Measurements from ENCODE around the gene CALML5.
"Not testable (repeated sequence)": the region's sequence is repeated elsewhere in the genome, so short reads cannot be mapped to it uniquely, and the experiment has no call there.

CALML5 gene

GRCh38 chr10:5480162-5480941 lies 19.0 kb downstream of the CALML5 start:
- WGBS, 2 experiments (ENCODE audit: insufficient coverage in 2 of 2), result 90 to 91% methylated on average over 16 to 20 of the region's 21 CpGs
- Histone ChIP-seq H3K4me3 (ENCODE audit: extremely low read depth, insufficient read depth, low read length, poor library complexity, severe bottlenecking) (no peak overlapping the region), H3K4me1 (ENCODE audit: control insufficient read depth, insufficient read depth, low read length, poor library complexity, severe bottlenecking) (no peaks in the 10 kb centered on the region), H3K36me3 (ENCODE audit: control insufficient read depth, insufficient read depth, low read length) (no peaks in the 10 kb centered on the region), H3K27ac (ENCODE audit: low read depth, low read length, severe bottlenecking) (no peak overlapping the region), H3K9me3 (ENCODE audit: control insufficient read depth, low read length) (no peaks in the 10 kb centered on the region)

GRCh38 chr10:5479481-5480161 lies 19.7 kb downstream of the CALML5 start:
- H3K9me3 ChIP-seq (ENCODE audit: control insufficient read depth, low read length), result no peaks in the 10 kb centered on the region
- no peaks in the 10 kb centered on the region for H3K36me3 ChIP-seq (ENCODE audit: control insufficient read depth, insufficient read depth, low read length)
- no peak overlapping the region for H3K27ac ChIP-seq (ENCODE audit: low read depth, low read length, severe bottlenecking)
- no peaks in the 10 kb centered on the region for H3K4me1 ChIP-seq (ENCODE audit: control insufficient read depth, insufficient read depth, low read length, poor library complexity, severe bottlenecking)
- 75 to 88% methylated on average over 6 to 12 of the region's 14 CpGs for WGBS, 2 experiments (ENCODE audit: insufficient coverage in 2 of 2)
- H3K4me3 ChIP-seq (ENCODE audit: extremely low read depth, insufficient read depth, low read length, poor library complexity, severe bottlenecking), result no peak overlapping the region

GRCh38 chr10:5478694-5479305 lies 20.6 kb downstream of the CALML5 start:
- Histone ChIP-seq H3K4me3 (ENCODE audit: extremely low read depth, insufficient read depth, low read length, poor library complexity, severe bottlenecking) (no peak overlapping the region), H3K36me3 (ENCODE audit: control insufficient read depth, insufficient read depth, low read length) (no peaks in the 10 kb centered on the region), H3K9me3 (ENCODE audit: control insufficient read depth, low read length) (no peaks in the 10 kb centered on the region), H3K27ac (ENCODE audit: low read depth, low read length, severe bottlenecking) (no peak overlapping the region), H3K4me1 (ENCODE audit: control insufficient read depth, insufficient read depth, low read length, poor library complexity, severe bottlenecking) (no peaks in the 10 kb centered on the region)
- 86 to 90% methylated on average over 14 to 16 of the region's 18 CpGs for WGBS, 2 experiments (ENCODE audit: insufficient coverage in 2 of 2)

- WGBS, 2 experiments (ENCODE audit: insufficient coverage in 2 of 2), result 97 to 98% methylated on average over 9 to 10 of the region's 11 CpGs
- H3K4me3 ChIP-seq (ENCODE audit: extremely low read depth, insufficient read depth, low read length, poor library complexity, severe bottlenecking), result no peak overlapping the region
- no peaks in the 10 kb centered on the region for H3K9me3 ChIP-seq (ENCODE audit: control insufficient read depth, low read length)
- no peaks in the 10 kb centered on the region for H3K36me3 ChIP-seq (ENCODE audit: control insufficient read depth, insufficient read depth, low read length)
- no peaks in the 10 kb centered on the region for H3K4me1 ChIP-seq (ENCODE audit: control insufficient read depth, insufficient read depth, low read length, poor library complexity, severe bottlenecking)
- no peak overlapping the region for H3K27ac ChIP-seq (ENCODE audit: low read depth, low read length, severe bottlenecking)
Measured at GRCh38 chr10:5477948-5478693, 21.2 kb downstream of the CALML5 start.

GRCh38 chr10:5476918-5477525 lies 22.3 kb downstream of the CALML5 start:
- WGBS, 2 experiments (ENCODE audit: insufficient coverage in 2 of 2), result 48 to 56% methylated on average over 9 to 12 of the region's 13 CpGs
- Histone ChIP-seq H3K36me3 (ENCODE audit: control insufficient read depth, insufficient read depth, low read length) (no peaks in the 10 kb centered on the region), H3K4me1 (ENCODE audit: control insufficient read depth, insufficient read depth, low read length, poor library complexity, severe bottlenecking) (no peaks in the 10 kb centered on the region), H3K27ac (ENCODE audit: low read depth, low read length, severe bottlenecking) (no peak overlapping the region), H3K9me3 (ENCODE audit: control insufficient read depth, low read length) (no peaks in the 10 kb centered on the region), H3K4me3 (ENCODE audit: extremely low read depth, insufficient read depth, low read length, poor library complexity, severe bottlenecking) (no peak overlapping the region)

GRCh38 chr10:5475974-5476807 lies 23.2 kb downstream of the CALML5 start:
- not testable (repeated sequence) for H3K4me3 ChIP-seq (ENCODE audit: extremely low read depth, insufficient read depth, low read length, poor library complexity, severe bottlenecking); H3K36me3 ChIP-seq (ENCODE audit: control insufficient read depth, insufficient read depth, low read length); H3K4me1 ChIP-seq (ENCODE audit: control insufficient read depth, insufficient read depth, low read length, poor library complexity, severe bottlenecking); H3K9me3 ChIP-seq (ENCODE audit: control insufficient read depth, low read length); H3K27ac ChIP-seq (ENCODE audit: low read depth, low read length, severe bottlenecking)
- 73 to 80% methylated on average over 6 to 10 of the region's 12 CpGs for WGBS, 2 experiments (ENCODE audit: insufficient coverage in 2 of 2)

- not testable (repeated sequence) for H3K4me3 ChIP-seq (ENCODE audit: extremely low read depth, insufficient read depth, low read length, poor library complexity, severe bottlenecking); H3K27ac ChIP-seq (ENCODE audit: low read depth, low read length, severe bottlenecking); H3K36me3 ChIP-seq (ENCODE audit: control insufficient read depth, insufficient read depth, low read length); H3K9me3 ChIP-seq (ENCODE audit: control insufficient read depth, low read length); H3K4me1 ChIP-seq (ENCODE audit: control insufficient read depth, insufficient read depth, low read length, poor library complexity, severe bottlenecking)
- WGBS, 2 experiments (ENCODE audit: insufficient coverage in 2 of 2), result 88 to 100% methylated on average over 3 to 4 of the region's 8 CpGs
Measured at GRCh38 chr10:5475088-5475487, 24.3 kb downstream of the CALML5 start.

- WGBS, 2 experiments (ENCODE audit: insufficient coverage in 2 of 2), result 76 to 88% methylated on average over 1 to 3 of the region's 4 CpGs
- H3K27ac ChIP-seq (ENCODE audit: low read depth, low read length, severe bottlenecking); H3K4me3 ChIP-seq (ENCODE audit: extremely low read depth, insufficient read depth, low read length, poor library complexity, severe bottlenecking); H3K36me3 ChIP-seq (ENCODE audit: control insufficient read depth, insufficient read depth, low read length); H3K9me3 ChIP-seq (ENCODE audit: control insufficient read depth, low read length); H3K4me1 ChIP-seq (ENCODE audit: control insufficient read depth, insufficient read depth, low read length, poor library complexity, severe bottlenecking): not testable (repeated sequence)
Measured at GRCh38 chr10:5474642-5475041, 24.7 kb downstream of the CALML5 start.

GRCh38 chr10:5470062-5470751 lies 29.2 kb downstream of the CALML5 start:
- Histone ChIP-seq H3K27ac (ENCODE audit: low read depth, low read length, severe bottlenecking) (no peak overlapping the region), H3K9me3 (ENCODE audit: control insufficient read depth, low read length) (no peaks in the 10 kb centered on the region), H3K4me1 (ENCODE audit: control insufficient read depth, insufficient read depth, low read length, poor library complexity, severe bottlenecking) (peaks cover 15% of the 10 kb centered on the region), H3K36me3 (ENCODE audit: control insufficient read depth, insufficient read depth, low read length) (no peaks in the 10 kb centered on the region), H3K4me3 (ENCODE audit: extremely low read depth, insufficient read depth, low read length, poor library complexity, severe bottlenecking) (no peak overlapping the region)
- whole genome bisulfite sequencing, 2 experiments (ENCODE audit: insufficient coverage in 2 of 2), result 94 to 97% methylated on average over 14 to 15 of the region's 15 CpGs
